Uterus (tissue), 2 donors: ENCODE data around the gene MUSK.

ENCODE experiments used
- POLR2A ChIP-seq, 2 donors: fragments of 450-650 bp; IDR thresholded peaks; one replicate each; pipeline ENCODE4 v1.6.1; 2016; ENCODE audit warnings: antibody characterized with exemption in 2 of 2, mild to moderate bottlenecking in 1 of 2, moderate library complexity in 1 of 2
- TF ChIP-seq, protein P1 (sequence below), 4 experiments: fragments of 200-600 bp in 2 of 4; fragments of 450-650 bp in 2 of 4; sonication (generic) in 2 of 4; IDR thresholded peaks; one replicate each; pipeline ENCODE4 v1.5.1; 2016 to 2019; ENCODE audit warnings: antibody characterized with exemption in 4 of 4, mild to moderate bottlenecking in 2 of 4, moderate library complexity in 1 of 4

DNA sequence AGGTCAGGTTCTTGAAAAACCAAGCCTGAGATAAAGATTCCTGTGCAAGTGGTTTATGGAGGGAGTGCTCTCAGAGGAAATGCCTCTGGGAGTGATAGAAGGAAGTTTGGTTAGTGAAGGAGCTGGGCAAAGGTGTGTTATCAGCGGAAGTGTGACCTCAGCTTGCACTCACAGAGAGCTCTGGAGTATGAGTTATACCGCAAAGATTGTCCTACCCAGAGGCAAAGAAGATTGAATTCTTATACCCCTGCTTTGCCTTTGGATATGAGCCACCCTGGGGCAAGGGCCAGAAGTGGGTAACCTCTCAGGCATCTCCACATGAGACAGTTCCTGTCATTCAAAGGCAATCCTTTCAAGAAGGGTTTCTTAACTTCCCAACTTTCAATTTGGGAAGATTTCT lies 145.6 kb downstream of the MUSK start:
- TF ChIP-seq, protein P1, sequence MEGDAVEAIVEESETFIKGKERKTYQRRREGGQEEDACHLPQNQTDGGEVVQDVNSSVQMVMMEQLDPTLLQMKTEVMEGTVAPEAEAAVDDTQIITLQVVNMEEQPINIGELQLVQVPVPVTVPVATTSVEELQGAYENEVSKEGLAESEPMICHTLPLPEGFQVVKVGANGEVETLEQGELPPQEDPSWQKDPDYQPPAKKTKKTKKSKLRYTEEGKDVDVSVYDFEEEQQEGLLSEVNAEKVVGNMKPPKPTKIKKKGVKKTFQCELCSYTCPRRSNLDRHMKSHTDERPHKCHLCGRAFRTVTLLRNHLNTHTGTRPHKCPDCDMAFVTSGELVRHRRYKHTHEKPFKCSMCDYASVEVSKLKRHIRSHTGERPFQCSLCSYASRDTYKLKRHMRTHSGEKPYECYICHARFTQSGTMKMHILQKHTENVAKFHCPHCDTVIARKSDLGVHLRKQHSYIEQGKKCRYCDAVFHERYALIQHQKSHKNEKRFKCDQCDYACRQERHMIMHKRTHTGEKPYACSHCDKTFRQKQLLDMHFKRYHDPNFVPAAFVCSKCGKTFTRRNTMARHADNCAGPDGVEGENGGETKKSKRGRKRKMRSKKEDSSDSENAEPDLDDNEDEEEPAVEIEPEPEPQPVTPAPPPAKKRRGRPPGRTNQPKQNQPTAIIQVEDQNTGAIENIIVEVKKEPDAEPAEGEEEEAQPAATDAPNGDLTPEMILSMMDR (IDR thresholded peaks at IDR 0.05), result no peak
- no peak for TF ChIP-seq POLR2A (IDR thresholded peaks at IDR 0.05)
